Measurements from ENCODE around the gene RAD51B.

Gene RAD51B

DNA sequence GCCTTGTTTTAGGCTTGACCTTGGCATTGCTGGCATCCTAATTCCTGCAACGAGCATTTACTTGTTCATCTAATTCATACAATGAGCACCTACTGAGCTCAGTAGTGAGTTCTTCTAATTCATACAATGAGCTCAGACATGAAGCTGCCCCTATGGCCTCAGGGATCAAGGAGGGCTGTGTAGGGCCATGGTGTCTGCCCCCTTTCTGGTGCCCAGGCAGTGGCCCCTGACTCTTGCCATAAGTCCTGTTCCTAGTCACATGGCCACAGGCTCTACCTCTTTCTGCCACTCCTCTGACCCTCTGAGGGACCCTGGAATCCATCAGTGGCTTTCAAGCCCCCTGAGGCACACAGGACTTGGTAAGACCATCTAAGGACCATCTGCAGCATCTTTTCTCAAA, 824.5 kb downstream of the RAD51B start:
- no peak for DNase-seq (ENCODE audit: low read depth)
- no peak overlapping the region for H3K4me3 ChIP-seq (ENCODE audit: control insufficient read depth, low read depth, low read length)
- TF ChIP-seq, protein P1, sequence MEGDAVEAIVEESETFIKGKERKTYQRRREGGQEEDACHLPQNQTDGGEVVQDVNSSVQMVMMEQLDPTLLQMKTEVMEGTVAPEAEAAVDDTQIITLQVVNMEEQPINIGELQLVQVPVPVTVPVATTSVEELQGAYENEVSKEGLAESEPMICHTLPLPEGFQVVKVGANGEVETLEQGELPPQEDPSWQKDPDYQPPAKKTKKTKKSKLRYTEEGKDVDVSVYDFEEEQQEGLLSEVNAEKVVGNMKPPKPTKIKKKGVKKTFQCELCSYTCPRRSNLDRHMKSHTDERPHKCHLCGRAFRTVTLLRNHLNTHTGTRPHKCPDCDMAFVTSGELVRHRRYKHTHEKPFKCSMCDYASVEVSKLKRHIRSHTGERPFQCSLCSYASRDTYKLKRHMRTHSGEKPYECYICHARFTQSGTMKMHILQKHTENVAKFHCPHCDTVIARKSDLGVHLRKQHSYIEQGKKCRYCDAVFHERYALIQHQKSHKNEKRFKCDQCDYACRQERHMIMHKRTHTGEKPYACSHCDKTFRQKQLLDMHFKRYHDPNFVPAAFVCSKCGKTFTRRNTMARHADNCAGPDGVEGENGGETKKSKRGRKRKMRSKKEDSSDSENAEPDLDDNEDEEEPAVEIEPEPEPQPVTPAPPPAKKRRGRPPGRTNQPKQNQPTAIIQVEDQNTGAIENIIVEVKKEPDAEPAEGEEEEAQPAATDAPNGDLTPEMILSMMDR (conservative IDR thresholded peaks at IDR 0.05; ENCODE audit: control insufficient read depth, insufficient read depth, low read depth, low read length), result no peak

DNA sequence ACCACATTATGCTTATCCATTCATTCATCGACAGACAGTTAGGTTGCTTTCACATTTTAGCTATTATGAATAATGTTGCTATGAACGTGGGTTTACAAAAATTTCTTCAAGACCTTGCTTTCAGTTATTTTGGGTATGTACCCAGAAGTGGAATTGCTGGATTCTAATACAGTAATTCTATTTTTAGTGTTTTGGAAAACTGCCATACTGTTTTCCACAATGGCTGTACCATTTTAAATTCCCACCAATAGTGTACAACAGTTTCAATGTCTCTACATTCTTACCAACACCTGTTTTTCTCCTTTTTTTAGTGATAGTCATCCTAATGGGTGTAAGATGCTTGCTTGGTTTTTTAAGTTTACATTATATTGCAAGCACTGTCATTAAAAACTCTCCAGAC, 825.8 kb downstream of the RAD51B start:
- TF ChIP-seq, protein P1 (conservative IDR thresholded peaks at IDR 0.05; ENCODE audit: control insufficient read depth, insufficient read depth, low read depth, low read length), result no peak
- no peak overlapping the region for H3K4me3 ChIP-seq (ENCODE audit: control insufficient read depth, low read depth, low read length)
- no peak for DNase-seq (ENCODE audit: low read depth)

DNA sequence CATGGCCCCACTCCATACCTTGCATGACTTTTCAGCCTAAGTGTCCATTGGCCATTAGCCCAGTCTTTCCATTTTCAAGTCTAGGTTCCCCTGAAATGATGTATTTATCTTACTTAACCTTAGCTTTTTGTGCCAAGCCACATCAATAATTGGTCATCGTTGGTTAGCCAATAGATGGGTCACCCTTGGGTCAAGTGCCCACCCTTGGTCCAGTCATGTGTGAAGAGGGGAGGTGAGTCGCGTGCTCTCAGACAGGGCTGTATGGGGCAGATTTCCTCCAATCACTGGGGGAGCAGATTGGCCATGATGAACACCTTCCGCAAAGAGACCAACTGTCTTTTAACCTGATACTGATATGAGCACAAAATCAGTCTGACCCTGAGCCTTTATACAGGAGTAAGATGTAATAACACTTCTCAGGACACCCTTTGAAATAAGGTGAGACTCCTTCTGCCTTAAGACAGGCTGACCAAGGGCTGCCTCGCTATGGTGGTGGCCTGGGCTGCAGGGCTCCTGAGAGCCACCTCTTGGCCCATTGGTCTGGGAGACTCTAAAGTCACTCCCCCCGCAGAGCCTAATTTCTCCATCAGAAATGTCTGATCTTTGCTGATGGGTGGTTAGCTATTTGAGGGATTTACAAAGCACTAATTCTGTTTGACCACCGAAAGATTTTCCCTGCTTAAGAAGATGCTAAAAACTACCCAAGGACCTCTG, 830.1 kb downstream of the RAD51B start:
- TF ChIP-seq, protein P1 (conservative IDR thresholded peaks at IDR 0.05; ENCODE audit: control insufficient read depth, insufficient read depth, low read depth, low read length), result no peak
- no peak overlapping the region for H3K4me3 ChIP-seq (ENCODE audit: control insufficient read depth, low read depth, low read length)
- DNase-seq (ENCODE audit: low read depth), result peak; percentile 92

DNA sequence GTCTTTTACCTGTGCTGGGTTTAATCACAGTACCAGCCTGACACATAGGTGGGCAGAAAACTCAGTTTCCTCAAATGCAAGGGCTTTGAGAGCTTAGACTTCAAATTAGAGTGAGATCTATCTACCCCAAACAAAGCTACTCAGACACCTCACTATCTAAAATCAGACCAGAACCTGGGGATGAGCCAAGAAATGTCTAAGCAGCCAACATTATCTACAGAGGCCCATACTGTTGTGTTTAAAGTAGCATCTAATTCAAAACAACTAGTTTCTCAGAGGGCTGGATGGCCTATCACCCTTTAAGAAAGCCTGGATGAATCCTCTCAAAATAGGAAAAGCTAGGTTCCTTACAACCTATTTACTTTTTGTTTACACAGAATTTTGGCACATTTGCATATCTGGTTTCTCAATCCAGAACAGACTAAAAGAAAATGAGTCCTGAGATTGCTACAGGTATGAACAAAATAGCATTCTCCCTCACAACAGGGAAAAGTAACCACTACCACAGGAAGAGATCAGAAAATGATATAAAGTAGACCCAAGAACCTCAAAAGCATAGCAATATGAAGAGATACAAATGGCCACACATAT, 830.9 kb downstream of the RAD51B start:
- TF ChIP-seq, protein P1 (conservative IDR thresholded peaks at IDR 0.05; ENCODE audit: control insufficient read depth, insufficient read depth, low read depth, low read length), result no peak
- no peak overlapping the region for H3K4me3 ChIP-seq (ENCODE audit: control insufficient read depth, low read depth, low read length)
- peak; percentile 41 for DNase-seq (ENCODE audit: low read depth)

DNA sequence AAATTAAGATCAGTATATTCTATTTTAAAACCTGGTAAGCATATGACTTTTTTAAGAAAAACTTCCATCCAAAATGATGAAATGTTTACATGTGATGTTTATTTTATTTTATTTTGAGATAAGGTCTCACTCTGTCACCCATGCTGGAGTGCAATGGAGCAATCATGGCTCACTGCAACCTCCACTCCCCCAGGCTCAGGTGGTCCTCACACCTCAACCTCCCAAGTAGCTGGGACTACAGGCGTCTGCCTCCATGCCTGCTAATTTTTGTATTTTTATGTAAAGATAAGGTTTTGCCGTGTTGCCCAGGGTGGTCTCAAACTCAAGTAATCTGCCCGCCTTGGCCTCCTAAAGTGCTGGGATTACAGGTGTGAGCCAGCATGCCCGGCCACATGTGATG, 831.5 kb downstream of the RAD51B start:
- DNase-seq (ENCODE audit: low read depth), result no peak
- TF ChIP-seq, protein P1 (conservative IDR thresholded peaks at IDR 0.05; ENCODE audit: control insufficient read depth, insufficient read depth, low read depth, low read length), result no peak
- no peak overlapping the region for H3K4me3 ChIP-seq (ENCODE audit: control insufficient read depth, low read depth, low read length)

DNA sequence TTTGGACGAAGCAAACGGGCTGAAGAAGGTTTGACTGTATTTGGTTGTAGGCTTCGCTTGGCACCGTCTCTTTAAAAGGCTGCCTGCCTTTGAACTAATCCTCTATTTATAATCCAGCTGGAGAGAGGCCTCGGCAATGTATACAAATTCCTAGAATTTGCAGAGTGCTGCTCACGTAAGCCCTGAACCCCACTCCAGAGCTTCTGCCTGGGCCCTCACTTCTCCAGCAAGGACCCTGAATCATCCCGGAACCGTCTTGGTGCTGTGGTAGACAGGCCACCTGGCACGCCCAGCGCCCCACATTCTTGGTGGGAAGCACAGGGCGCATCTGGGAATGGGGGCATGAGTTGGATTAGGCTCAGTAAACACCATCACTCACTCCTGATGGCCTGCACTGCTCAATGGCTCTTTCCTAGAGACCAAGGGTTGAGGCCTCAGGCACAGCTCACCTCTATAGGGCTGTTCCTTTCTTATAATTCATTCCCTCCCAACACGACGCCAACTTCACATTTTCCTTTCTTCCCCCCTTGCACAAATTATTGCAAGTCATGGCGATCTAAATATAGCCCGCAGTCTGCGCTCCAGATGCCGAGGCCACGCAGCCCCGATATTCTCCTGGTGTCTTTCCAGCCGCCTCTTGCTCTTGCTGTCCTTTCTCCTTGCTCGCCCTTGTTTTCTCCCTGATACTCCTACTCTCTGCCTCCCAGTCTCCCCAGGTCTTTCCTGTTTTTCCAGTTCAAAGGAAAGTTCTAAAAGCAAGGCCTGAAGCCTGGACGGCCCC, 832.3 kb downstream of the RAD51B start:
- TF ChIP-seq, protein P1 (conservative IDR thresholded peaks at IDR 0.05; ENCODE audit: control insufficient read depth, insufficient read depth, low read depth, low read length), result no peak
- H3K4me3 ChIP-seq (ENCODE audit: control insufficient read depth, low read depth, low read length), result no peak overlapping the region
- DNase-seq (ENCODE audit: low read depth), result no peak

Measured in fibroblast of mammary gland (primary cell).